GM18505 (cell line): ENCODE data around the gene ANKUB1.
A peak's percentile ranks its signal among the peaks of the same experiment; 100 is the strongest.

ENCODE experiments used
- ATAC-seq: cut with Tn5 transposase; IDR thresholded peaks from one replicate; pipeline ENCODE4 v1.9.1; 2021; ENCODE audit not compliant: unreplicated experiment
- POLR2A ChIP-seq: IDR thresholded peaks from 4 replicates; pipeline ENCODE4 v1.6.1; 2011; ENCODE audit warnings: borderline replicate concordance; ENCODE audit not compliant: insufficient read depth, insufficient read length; ENCODE audit errors: extremely low read depth

ANKUB1 gene

GRCh38 chr3:149815728-149816127 is 23.4 kb upstream of the ANKUB1 start:
- ATAC-seq = no peak

GRCh38 chr3:149815321-149815720 is 23.0 kb upstream of the ANKUB1 start:
- TF ChIP-seq POLR2A = no peak
- ATAC-seq = no peak

More at GRCh38 chr3:149815728-149816127, 23.4 kb upstream of the ANKUB1 start:
- no peak for TF ChIP-seq POLR2A

- peak; percentile 17 for ATAC-seq
- TF ChIP-seq POLR2A = no peak
Observed at GRCh38 chr3:149813367-149814281, 21.3 kb upstream of the ANKUB1 start.

GRCh38 chr3:149812606-149813366 is 20.4 kb upstream of the ANKUB1 start, which contains the start of gene RNF13:
Gene RNF13 (plus strand): TSS chr3:149813215. CDS start chr3:149846027, 32,812 bp downstream.
- peak; percentile 90 for ATAC-seq
- TF ChIP-seq POLR2A = peak; percentile 79

- ATAC-seq = no peak
- TF ChIP-seq POLR2A = no peak
Observed at GRCh38 chr3:149812165-149812605, 19.8 kb upstream of the ANKUB1 start.

- no peak for ATAC-seq
- no peak for TF ChIP-seq POLR2A
Observed at GRCh38 chr3:149810846-149811245, 18.5 kb upstream of the ANKUB1 start.

GRCh38 chr3:149809699-149810098 is 17.3 kb upstream of the ANKUB1 start:
- no peak for ATAC-seq
- no peak for TF ChIP-seq POLR2A

GRCh38 chr3:149808209-149808829 is 16.0 kb upstream of the ANKUB1 start:
- no peak for TF ChIP-seq POLR2A
- ATAC-seq = no peak

- TF ChIP-seq POLR2A = no peak
- no peak for ATAC-seq
Observed at GRCh38 chr3:149806171-149806778, 13.9 kb upstream of the ANKUB1 start.

GRCh38 chr3:149801639-149802038 is 9.3 kb upstream of the ANKUB1 start:
- TF ChIP-seq POLR2A = no peak
- ATAC-seq = no peak

GRCh38 chr3:149801195-149801594 is 8.8 kb upstream of the ANKUB1 start:
- no peak for ATAC-seq
- no peak for TF ChIP-seq POLR2A

GRCh38 chr3:149800693-149801092 is 8.3 kb upstream of the ANKUB1 start:
- no peak for ATAC-seq
- TF ChIP-seq POLR2A = no peak

- no peak for ATAC-seq
- no peak for TF ChIP-seq POLR2A
Observed at GRCh38 chr3:149796026-149796425, 3.7 kb upstream of the ANKUB1 start.
